Measurements from ENCODE around the gene CTNND2. TPM values are rescaled to one million over a fixed set of nuclear protein-coding genes. Genes with fewer than 3 reads are reported as not detected.

Gene CTNND2
- total RNA-seq, 1 donor from 2014 or later = 0.29 TPM

DNA sequence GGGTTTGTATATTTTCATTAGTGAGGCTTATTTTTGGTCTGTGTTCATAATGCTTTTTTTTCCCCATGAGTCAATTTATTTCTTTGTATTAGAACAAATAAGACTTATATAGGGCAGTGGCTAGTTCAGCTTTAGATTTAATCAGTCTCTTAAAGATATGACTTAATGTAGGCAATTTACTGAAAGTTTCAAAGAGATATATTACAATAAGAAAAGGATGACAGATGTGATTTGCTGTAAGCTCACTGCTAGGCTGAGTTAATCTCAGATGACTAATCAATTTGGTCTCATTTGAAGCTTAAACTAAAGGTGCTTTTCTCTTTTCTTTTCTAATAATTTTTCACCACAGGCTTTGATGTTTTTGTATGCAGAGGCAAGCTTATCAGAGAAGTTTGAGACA lies 851.4 kb downstream of the CTNND2 start:
- no peaks in the 10 kb centered on the region for H3K36me3 ChIP-seq (ENCODE audit: control insufficient read depth, insufficient read depth, low read length)
- DNase-seq (ENCODE audit: low read depth) = no peak
- TF ChIP-seq, protein P1, sequence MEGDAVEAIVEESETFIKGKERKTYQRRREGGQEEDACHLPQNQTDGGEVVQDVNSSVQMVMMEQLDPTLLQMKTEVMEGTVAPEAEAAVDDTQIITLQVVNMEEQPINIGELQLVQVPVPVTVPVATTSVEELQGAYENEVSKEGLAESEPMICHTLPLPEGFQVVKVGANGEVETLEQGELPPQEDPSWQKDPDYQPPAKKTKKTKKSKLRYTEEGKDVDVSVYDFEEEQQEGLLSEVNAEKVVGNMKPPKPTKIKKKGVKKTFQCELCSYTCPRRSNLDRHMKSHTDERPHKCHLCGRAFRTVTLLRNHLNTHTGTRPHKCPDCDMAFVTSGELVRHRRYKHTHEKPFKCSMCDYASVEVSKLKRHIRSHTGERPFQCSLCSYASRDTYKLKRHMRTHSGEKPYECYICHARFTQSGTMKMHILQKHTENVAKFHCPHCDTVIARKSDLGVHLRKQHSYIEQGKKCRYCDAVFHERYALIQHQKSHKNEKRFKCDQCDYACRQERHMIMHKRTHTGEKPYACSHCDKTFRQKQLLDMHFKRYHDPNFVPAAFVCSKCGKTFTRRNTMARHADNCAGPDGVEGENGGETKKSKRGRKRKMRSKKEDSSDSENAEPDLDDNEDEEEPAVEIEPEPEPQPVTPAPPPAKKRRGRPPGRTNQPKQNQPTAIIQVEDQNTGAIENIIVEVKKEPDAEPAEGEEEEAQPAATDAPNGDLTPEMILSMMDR (IDR thresholded peaks at IDR 0.05; ENCODE audit: insufficient read depth, low read length, poor library complexity, severe bottlenecking) = no peak
- no peaks in the 10 kb centered on the region for H3K27me3 ChIP-seq (ENCODE audit: control insufficient read depth, insufficient read depth, low read length)
- H3K4me3 ChIP-seq (ENCODE audit: low read depth, low read length) = no peak overlapping the region

DNA sequence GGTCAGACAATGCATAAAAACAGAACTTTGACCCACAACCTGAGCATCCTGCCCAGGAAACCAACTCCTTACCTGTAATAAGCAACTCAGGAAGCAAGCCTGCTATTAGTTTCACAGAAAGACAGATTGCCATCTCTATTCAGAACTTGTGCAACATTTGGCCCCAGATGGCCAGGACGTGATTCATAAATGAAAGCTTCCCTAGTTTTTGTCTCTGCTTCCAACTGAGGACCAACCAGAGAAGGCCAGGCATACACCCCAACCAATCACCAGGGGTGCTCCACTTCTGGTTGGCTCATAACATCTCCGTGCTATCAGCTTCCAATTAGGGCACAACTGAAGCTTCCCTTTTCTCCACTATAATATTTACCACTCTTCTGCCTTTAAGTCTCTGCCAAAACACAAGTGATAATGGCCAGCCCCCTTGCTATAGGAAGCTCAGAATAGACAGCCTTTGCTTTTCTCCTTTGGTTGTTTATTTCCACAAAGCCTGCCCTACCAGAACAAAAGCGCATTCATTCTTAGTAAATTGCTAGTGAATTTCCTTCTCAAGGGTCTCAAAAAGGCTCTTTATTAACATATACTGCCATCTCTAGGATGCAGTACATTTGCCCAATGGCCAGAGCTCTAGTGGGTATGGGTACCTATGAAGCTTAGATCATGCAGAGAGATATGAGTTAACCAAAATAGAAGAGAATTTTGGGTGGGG lies 853.5 kb downstream of the CTNND2 start:
- TF ChIP-seq, protein P1 (IDR thresholded peaks at IDR 0.05; ENCODE audit: insufficient read depth, low read length, poor library complexity, severe bottlenecking) = no peak
- DNase-seq (ENCODE audit: low read depth) = no peak
- no peak overlapping the region for H3K4me3 ChIP-seq (ENCODE audit: low read depth, low read length)
- H3K27me3 ChIP-seq (ENCODE audit: control insufficient read depth, insufficient read depth, low read length) = no peaks in the 10 kb centered on the region
- no peaks in the 10 kb centered on the region for H3K36me3 ChIP-seq (ENCODE audit: control insufficient read depth, insufficient read depth, low read length)

DNA sequence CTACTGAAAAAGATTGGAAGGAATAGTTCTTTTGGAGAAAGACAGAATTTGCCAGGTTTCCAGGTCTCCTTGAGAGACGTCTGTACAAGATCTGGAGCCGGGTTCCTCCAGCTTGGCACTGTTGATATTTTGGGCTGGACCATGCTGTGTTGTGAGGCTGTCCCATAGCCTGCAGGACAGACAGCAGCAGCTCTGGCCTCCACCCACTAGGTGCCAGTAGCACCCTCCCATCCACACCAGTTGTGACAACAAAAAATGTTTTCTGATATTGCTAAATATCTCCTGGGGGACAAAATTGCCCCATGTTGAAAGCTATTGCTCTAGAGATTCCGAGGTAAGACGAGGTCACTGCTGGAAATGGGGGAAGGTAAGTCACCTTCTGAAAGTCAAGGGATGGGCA lies 855.5 kb downstream of the CTNND2 start:
- TF ChIP-seq, protein P1 (IDR thresholded peaks at IDR 0.05; ENCODE audit: insufficient read depth, low read length, poor library complexity, severe bottlenecking) = peak; percentile 33

DNA sequence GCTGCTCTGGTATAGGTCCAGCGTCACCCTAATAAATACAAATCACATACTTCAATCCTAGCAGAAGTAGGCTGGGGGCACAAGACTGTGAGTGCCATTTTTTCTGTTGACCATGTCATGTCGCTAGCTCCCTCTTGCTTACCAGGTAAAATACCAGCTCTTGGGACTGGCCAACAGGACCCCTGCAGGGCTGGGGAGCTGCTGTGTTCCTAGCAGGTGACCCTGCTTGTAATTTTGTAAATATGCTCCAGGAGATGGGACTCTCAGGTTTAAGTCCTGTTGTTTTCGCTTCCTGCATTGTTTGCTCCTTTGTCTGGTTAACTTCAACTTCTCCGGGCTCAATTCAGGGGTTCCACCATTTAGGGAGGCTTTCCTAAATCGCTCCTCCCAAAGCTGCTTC lies 856.6 kb downstream of the CTNND2 start:
- no peak for DNase-seq (ENCODE audit: low read depth)

More for the DNA sequence above, 855.5 kb downstream of the CTNND2 start:
- no peak overlapping the region for H3K4me3 ChIP-seq (ENCODE audit: low read depth, low read length)
- H3K27me3 ChIP-seq (ENCODE audit: control insufficient read depth, insufficient read depth, low read length) = no peaks in the 10 kb centered on the region
- H3K36me3 ChIP-seq (ENCODE audit: control insufficient read depth, insufficient read depth, low read length) = no peaks in the 10 kb centered on the region
- DNase-seq (ENCODE audit: low read depth) = no peak

DNA sequence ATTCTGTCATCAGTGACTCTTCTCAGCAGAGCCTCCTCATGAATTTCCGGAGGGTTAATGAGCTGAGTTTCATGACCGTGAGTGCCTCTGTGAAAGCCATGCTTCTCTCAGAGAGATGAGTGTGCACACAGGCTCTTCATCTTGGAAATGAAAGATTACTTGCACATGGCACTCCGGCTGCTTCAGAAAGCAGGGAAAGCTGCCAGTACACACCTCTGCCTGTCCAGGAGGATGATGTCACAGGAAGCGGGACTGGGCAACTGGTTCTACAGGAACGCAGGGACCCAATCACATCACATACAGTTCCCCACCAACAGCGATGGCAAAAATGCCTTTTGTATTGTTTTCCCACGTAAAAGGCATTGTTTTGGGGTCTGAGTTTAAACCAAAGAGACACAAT lies 857.2 kb downstream of the CTNND2 start:
- Histone ChIP-seq H3K36me3 (ENCODE audit: control insufficient read depth, insufficient read depth, low read length) (no peaks in the 10 kb centered on the region), H3K4me3 (ENCODE audit: low read depth, low read length) (no peak overlapping the region), H3K27me3 (ENCODE audit: control insufficient read depth, insufficient read depth, low read length) (no peaks in the 10 kb centered on the region)
- TF ChIP-seq, protein P1 (IDR thresholded peaks at IDR 0.05; ENCODE audit: insufficient read depth, low read length, poor library complexity, severe bottlenecking) = no peak
- DNase-seq (ENCODE audit: low read depth) = no peak

More for the DNA sequence above, 856.6 kb downstream of the CTNND2 start:
- TF ChIP-seq, protein P1 (IDR thresholded peaks at IDR 0.05; ENCODE audit: insufficient read depth, low read length, poor library complexity, severe bottlenecking) = no peak
- Histone ChIP-seq H3K27me3 (ENCODE audit: control insufficient read depth, insufficient read depth, low read length) (no peaks in the 10 kb centered on the region), H3K4me3 (ENCODE audit: low read depth, low read length) (no peak overlapping the region), H3K36me3 (ENCODE audit: control insufficient read depth, insufficient read depth, low read length) (no peaks in the 10 kb centered on the region)

DNA sequence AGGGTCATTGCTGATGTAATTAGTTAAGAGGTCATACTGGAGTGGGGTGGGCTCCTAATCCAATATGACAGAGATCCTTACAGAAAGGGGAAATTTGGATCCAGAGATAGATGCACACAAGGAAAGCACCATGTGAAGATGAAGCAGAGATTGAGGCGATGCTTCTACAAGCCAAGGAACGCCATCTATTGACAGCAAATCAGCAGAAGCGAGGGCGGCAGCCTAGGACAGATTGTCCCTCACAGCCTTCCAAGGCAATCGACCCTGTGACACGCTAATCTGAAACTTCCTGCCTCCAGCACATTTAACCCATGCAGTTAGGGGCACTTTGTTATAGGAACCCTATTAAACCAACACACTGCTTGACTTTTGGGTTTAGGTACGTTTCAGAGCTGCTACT lies 858.1 kb downstream of the CTNND2 start:
- Histone ChIP-seq H3K27me3 (ENCODE audit: control insufficient read depth, insufficient read depth, low read length) (no peaks in the 10 kb centered on the region), H3K4me3 (ENCODE audit: low read depth, low read length) (no peak overlapping the region), H3K36me3 (ENCODE audit: control insufficient read depth, insufficient read depth, low read length) (no peaks in the 10 kb centered on the region)
- no peak for DNase-seq (ENCODE audit: low read depth)
- TF ChIP-seq, protein P1 (IDR thresholded peaks at IDR 0.05; ENCODE audit: insufficient read depth, low read length, poor library complexity, severe bottlenecking) = no peak
